ENCODE data around the gene ANKRD23. TPM values are rescaled to one million over a fixed set of nuclear protein-coding genes. Genes with fewer than 3 reads are reported as not detected.
A peak's percentile ranks its signal among the peaks of the same experiment; 100 is the strongest.

Gene ANKRD23
- total RNA-seq, 1 donor from 2014 or later: 0.98 TPM

GRCh38 chr2:96824079-96824870, 19.5 kb downstream of the ANKRD23 start:
- H3K27ac ChIP-seq: no peak overlapping the region
- H3K36me3 ChIP-seq: peaks cover 0 to 34% of the 10 kb centered on the region in 2 donors
- TF ChIP-seq CTCF (IDR thresholded peaks at IDR 0.05) (no peak), POLR2AphosphoS5 (IDR thresholded peaks at IDR 0.05; ENCODE audit: insufficient read depth in 1 of 2, low read depth in 1 of 2) (no peak), POLR2A (IDR thresholded peaks at IDR 0.05) (no peak)
- no peaks in the 10 kb centered on the region for H3K9me3 ChIP-seq
- intact Hi-C loops (cut with DNase I): no loop called here
- H3K4me3 ChIP-seq: no peak overlapping the region
- DNase-seq (ENCODE audit: extremely low spot score in 2 of 2): no peak
- H3K27me3 ChIP-seq: no peaks in the 10 kb centered on the region
- peaks cover 37% of the 10 kb centered on the region for H3K4me1 ChIP-seq

- TF ChIP-seq POLR2A (IDR thresholded peaks at IDR 0.05) (no peak), CTCF (IDR thresholded peaks at IDR 0.05) (no peak), POLR2AphosphoS5 (IDR thresholded peaks at IDR 0.05; ENCODE audit: insufficient read depth in 1 of 2, low read depth in 1 of 2) (no peak)
- no peak for DNase-seq (ENCODE audit: extremely low spot score in 2 of 2)
- Histone ChIP-seq H3K36me3 (peaks cover 0 to 23% of the 10 kb centered on the region in 2 donors), H3K9me3 (no peaks in the 10 kb centered on the region), H3K27ac (peak overlapping the region; percentile 5), H3K4me3 (no peak overlapping the region), H3K27me3 (no peaks in the 10 kb centered on the region), H3K4me1 (peaks cover 48% of the 10 kb centered on the region)
- intact Hi-C loops (cut with DNase I): no loop called here
Observed at GRCh38 chr2:96823198-96823597, 20.6 kb downstream of the ANKRD23 start.

GRCh38 chr2:96822786-96823185, 21.0 kb downstream of the ANKRD23 start:
- Histone ChIP-seq H3K27ac (no peak overlapping the region), H3K36me3 (peaks cover 0 to 19% of the 10 kb centered on the region in 2 donors), H3K9me3 (no peaks in the 10 kb centered on the region), H3K27me3 (no peaks in the 10 kb centered on the region), H3K4me1 (peaks cover 52% of the 10 kb centered on the region), H3K4me3 (no peak overlapping the region)
- TF ChIP-seq POLR2AphosphoS5 (IDR thresholded peaks at IDR 0.05; ENCODE audit: insufficient read depth in 1 of 2, low read depth in 1 of 2) (no peak), POLR2A (IDR thresholded peaks at IDR 0.05) (no peak), CTCF (IDR thresholded peaks at IDR 0.05) (no peak)
- no peak for DNase-seq (ENCODE audit: extremely low spot score in 2 of 2)
- intact Hi-C loops (cut with DNase I): no loop called here

- Histone ChIP-seq H3K27ac (no peak overlapping the region), H3K4me1 (peaks cover 61% of the 10 kb centered on the region), H3K9me3 (no peaks in the 10 kb centered on the region), H3K36me3 (peaks cover 0 to 6% of the 10 kb centered on the region in 2 donors), H3K4me3 (no peak overlapping the region), H3K27me3 (no peaks in the 10 kb centered on the region)
- no peak for TF ChIP-seq POLR2A (IDR thresholded peaks at IDR 0.05)
- no peak for TF ChIP-seq CTCF (IDR thresholded peaks at IDR 0.05)
- no peak for TF ChIP-seq POLR2AphosphoS5 (IDR thresholded peaks at IDR 0.05; ENCODE audit: insufficient read depth in 1 of 2, low read depth in 1 of 2)
- intact Hi-C loops (cut with DNase I): no loop called here
- no peak for DNase-seq (ENCODE audit: extremely low spot score in 2 of 2)
Observed at GRCh38 chr2:96821113-96821675, 22.6 kb downstream of the ANKRD23 start.

Measured in vagina (tissue), 2 donors.